HEK293T (cell line): ENCODE data around the gene CHURC1.

Experiments used
- CTCF ChIA-PET: fragments of 350-600 bp; formaldehyde crosslinking; extraction: SDS; loops from one replicate; lab custom pipeline; 2021; ENCODE audit warnings: antibody characterized with exemption, inconsistent platforms; lab: Yijun Ruan, JAX
- POLR2A ChIA-PET: fragments of 350-600 bp; formaldehyde crosslinking; extraction: SDS; loops from one replicate; lab custom pipeline; 2020; ENCODE audit warnings: antibody characterized with exemption, inconsistent platforms; lab: Yijun Ruan, JAX
- DNase-seq: peaks from one replicate; pipeline ENCODE4 v3.0.0; 2012; ENCODE audit warnings: mixed read lengths; ENCODE audit errors: extremely low spot score
- ARNT ChIP-seq: fragments of 450-650 bp; IDR thresholded peaks from 2 replicates; pipeline ENCODE4 v1.6.1; 2017; ENCODE audit warnings: mild to moderate bottlenecking
- BHLHE40 ChIP-seq: fragments of 450-650 bp; IDR thresholded peaks from 2 replicates; pipeline ENCODE4 v1.6.1; 2016; ENCODE audit warnings: mild to moderate bottlenecking, moderate library complexity, borderline replicate concordance
- CTBP1 ChIP-seq: fragments of 450-650 bp; IDR thresholded peaks from 2 replicates; pipeline ENCODE4 v1.6.1; 2016; ENCODE audit warnings: borderline replicate concordance
- ELF4 ChIP-seq: fragments of 450-650 bp; IDR thresholded peaks from 2 replicates; pipeline ENCODE4 v1.6.1; 2017; ENCODE audit warnings: antibody characterized with exemption
- FOXA1 ChIP-seq: fragments of 450-650 bp; IDR thresholded peaks from 2 replicates; pipeline ENCODE4 v1.6.1; 2016; ENCODE audit warnings: mild to moderate bottlenecking
- FOXK2 ChIP-seq: fragments of 450-650 bp; IDR thresholded peaks from 2 replicates; pipeline ENCODE4 v1.6.1; 2016; ENCODE audit warnings: mild to moderate bottlenecking
- FOXM1 ChIP-seq: fragments of 450-650 bp; IDR thresholded peaks from 2 replicates; pipeline ENCODE4 v1.6.1; 2017; ENCODE audit warnings: mild to moderate bottlenecking, borderline replicate concordance
- HDGF ChIP-seq: fragments of 450-650 bp; IDR thresholded peaks from 2 replicates; pipeline ENCODE4 v1.6.1; 2017; ENCODE audit warnings: antibody characterized with exemption, borderline replicate concordance
- L3MBTL2 ChIP-seq: fragments of 450-650 bp; conservative IDR thresholded peaks from 2 replicates; pipeline ENCODE4 v1.6.1; 2016; ENCODE audit warnings: mild to moderate bottlenecking
- LEF1 ChIP-seq: fragments of 450-650 bp; IDR thresholded peaks from 2 replicates; pipeline ENCODE4 v1.6.1; 2017; ENCODE audit warnings: mild to moderate bottlenecking, borderline replicate concordance
- NFRKB ChIP-seq: fragments of 450-650 bp; IDR thresholded peaks from 2 replicates; pipeline ENCODE4 v1.6.1; 2016; ENCODE audit warnings: mild to moderate bottlenecking, moderate library complexity
- PKNOX1 ChIP-seq: fragments of 450-650 bp; IDR thresholded peaks from 2 replicates; pipeline ENCODE4 v1.6.1; 2016
- SP1 ChIP-seq: fragments of 450-650 bp; IDR thresholded peaks from 2 replicates; pipeline ENCODE4 v1.6.1; 2017
- SUZ12 ChIP-seq: fragments of 450-650 bp; IDR thresholded peaks from 2 replicates; pipeline ENCODE4 v1.6.1; 2016; ENCODE audit warnings: mild to moderate bottlenecking
- TARDBP ChIP-seq: fragments of 450-650 bp; IDR thresholded peaks from 2 replicates; pipeline ENCODE4 v1.6.1; 2016
- ZNF384 ChIP-seq: fragments of 450-650 bp; IDR thresholded peaks from 2 replicates; pipeline ENCODE4 v1.6.1; 2016

Gene CHURC1

DNA sequence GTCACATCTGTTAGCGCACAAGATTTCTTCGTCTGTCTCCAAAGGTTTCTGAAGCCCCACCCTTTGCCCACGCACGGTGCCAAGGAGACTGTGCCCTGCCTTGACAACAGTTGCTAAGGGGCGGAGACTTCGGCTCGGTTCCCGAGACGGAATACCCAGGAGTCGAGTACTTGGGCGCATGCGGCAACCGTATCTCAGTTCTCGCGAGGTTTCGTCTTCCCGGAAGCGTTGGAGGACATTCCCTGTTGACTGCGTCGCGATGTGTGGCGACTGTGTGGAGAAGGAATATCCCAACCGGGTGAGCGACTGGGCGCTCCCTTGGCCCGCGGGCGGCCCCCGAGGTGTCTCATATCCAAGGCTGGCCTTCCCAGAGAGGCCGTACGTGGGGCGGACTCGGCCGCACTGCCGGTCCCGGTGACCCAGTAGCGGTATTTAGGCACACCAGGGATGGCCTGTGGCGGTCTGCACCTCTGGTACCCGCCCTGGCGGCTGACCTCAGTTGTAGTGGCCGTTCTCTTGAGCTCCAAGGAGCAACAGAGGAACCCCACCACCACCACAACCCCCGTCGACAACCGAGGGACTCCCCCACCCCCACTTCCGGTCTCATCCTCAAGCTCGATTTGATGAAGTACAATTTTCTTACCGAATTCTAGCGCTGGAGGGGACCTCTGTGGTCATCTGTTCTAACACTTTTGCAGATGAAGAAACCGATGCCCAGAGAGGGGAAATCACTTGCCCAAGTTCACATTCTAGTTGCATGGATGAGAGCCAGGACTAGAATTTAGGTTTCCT, at the start of gene CHURC1:
TSS of gene CHURC1 (plus strand) at position 219 of the 792 bp plus-strand sequence. CDS start at position 260, 41 bp downstream.
- CTCF ChIA-PET, result interaction anchor here (0.6 to 1.1 kb wide), 3 partner anchors 23 to 677 kb away, joined by 3 to 4 read pairs (median 3); no protein-coding TSS in a partner anchor
- peak; percentile 98 for DNase-seq
- peak; percentile 75 for TF ChIP-seq ELF4
- no peak for TF ChIP-seq ARNT
- POLR2A ChIA-PET, result interaction anchor here (0.6 to 1.8 kb wide), 10 partner anchors 8 to 220 kb away, joined by 3 to 8 read pairs (median 3); no protein-coding TSS in a partner anchor

GRCh38 chr14:64865109-64865508, 49.1 kb upstream of the CHURC1 start:
- TF ChIP-seq CTBP1 (no peak), HDGF (no peak), ELF4 (no peak), FOXK2 (no peak), SUZ12 (no peak), BHLHE40 (no peak), ZNF384 (no peak), SP1 (no peak), FOXM1 (no peak), LEF1 (no peak), ARNT (no peak), TARDBP (no peak), NFRKB (no peak), L3MBTL2 (no peak), PKNOX1 (no peak), FOXA1 (no peak)
- DNase-seq, result no peak
- ChIA-PET CTCF (interaction anchor here (1.1 kb wide), 1 partner anchor 26 kb away, joined by 3 read pairs; no protein-coding TSS in a partner anchor), POLR2A (interaction anchor here (1.2 to 1.3 kb wide), 2 partner anchors 9 to 15 kb away, joined by 3 read pairs; no protein-coding TSS in a partner anchor)

- CTCF ChIA-PET, result no interaction called here
- POLR2A ChIA-PET, result interaction anchor here (2.3 kb wide), 1 partner anchor 15 kb away, joined by 8 read pairs; no protein-coding TSS in a partner anchor
- no peak for DNase-seq
- no peak for TF ChIP-seq ZNF384
- TF ChIP-seq FOXM1, result no peak
- no peak for TF ChIP-seq SUZ12
- no peak for TF ChIP-seq FOXK2
- no peak for TF ChIP-seq HDGF
- TF ChIP-seq BHLHE40, result no peak
- no peak for TF ChIP-seq CTBP1
- no peak for TF ChIP-seq LEF1
- TF ChIP-seq PKNOX1, result no peak
- no peak for TF ChIP-seq ELF4
- TF ChIP-seq FOXA1, result no peak
- TF ChIP-seq NFRKB, result no peak
- no peak for TF ChIP-seq TARDBP
- TF ChIP-seq SP1, result no peak
- no peak for TF ChIP-seq L3MBTL2
- TF ChIP-seq ARNT, result no peak
Measured at GRCh38 chr14:64865992-64866391, 48.3 kb upstream of the CHURC1 start.

DNA sequence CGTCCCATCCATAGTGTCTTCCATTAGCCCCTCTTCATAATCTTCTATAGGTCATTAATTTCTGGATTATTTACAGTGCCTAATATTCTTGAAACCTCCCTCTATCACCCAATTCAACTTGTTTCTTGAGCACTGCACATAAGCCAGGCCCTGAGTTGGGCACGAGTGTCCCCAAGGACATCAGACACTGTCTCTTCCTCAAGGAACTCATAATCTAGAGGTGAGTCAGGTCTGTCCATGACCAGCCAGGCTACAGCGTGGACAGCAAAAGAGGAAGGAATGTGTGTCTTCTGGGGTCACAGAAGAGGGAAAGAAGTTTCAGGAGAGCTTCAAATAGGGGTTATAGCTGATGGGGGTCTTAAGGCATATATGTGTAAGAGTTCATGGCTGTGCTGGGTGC, 47.1 kb upstream of the CHURC1 start:
- POLR2A ChIA-PET, result interaction anchor here (2.3 kb wide), 1 partner anchor 13 kb away, joined by 8 read pairs; no protein-coding TSS in a partner anchor
- no peak for TF ChIP-seq FOXK2
- TF ChIP-seq TARDBP, result no peak
- no peak for TF ChIP-seq ZNF384
- no peak for TF ChIP-seq SP1
- TF ChIP-seq LEF1, result no peak
- no peak for TF ChIP-seq L3MBTL2
- no peak for TF ChIP-seq ARNT
- no peak for TF ChIP-seq BHLHE40
- no peak for TF ChIP-seq FOXA1
- no peak for TF ChIP-seq SUZ12
- no peak for TF ChIP-seq FOXM1
- no peak for TF ChIP-seq HDGF
- TF ChIP-seq NFRKB, result no peak
- no peak for TF ChIP-seq ELF4
- TF ChIP-seq CTBP1, result no peak
- no peak for TF ChIP-seq PKNOX1
- no peak for DNase-seq
- CTCF ChIA-PET, result no interaction called here

DNA sequence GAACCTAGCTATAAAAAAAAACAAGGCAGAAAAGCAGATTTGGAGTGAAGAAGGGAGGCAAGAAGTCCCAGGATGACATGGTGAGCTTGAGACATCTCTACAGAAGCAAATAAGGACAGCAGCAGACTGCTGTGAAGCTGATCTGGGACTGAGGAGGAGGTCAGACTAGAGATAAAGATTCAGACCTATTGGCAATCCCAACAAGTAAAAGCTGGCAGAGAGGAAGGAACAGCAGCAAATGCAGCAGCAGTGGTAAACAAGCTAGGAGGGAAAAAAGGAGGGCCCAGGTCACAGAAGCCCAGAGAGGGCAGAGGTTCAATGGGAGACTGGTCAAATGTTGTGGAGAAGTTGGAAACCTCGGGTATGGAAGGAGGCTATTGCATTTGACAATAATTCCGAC, 45.9 kb upstream of the CHURC1 start:
- no peak for DNase-seq
- ChIA-PET POLR2A (interaction anchor here (2.3 kb wide), 1 partner anchor 12 kb away, joined by 8 read pairs; no protein-coding TSS in a partner anchor), CTCF (interaction anchor here (0.6 to 1.3 kb wide), 2 partner anchors 10 to 23 kb away, joined by 3 to 5 read pairs; no protein-coding TSS in a partner anchor)
- TF ChIP-seq ELF4, result no peak
- no peak for TF ChIP-seq TARDBP

DNA sequence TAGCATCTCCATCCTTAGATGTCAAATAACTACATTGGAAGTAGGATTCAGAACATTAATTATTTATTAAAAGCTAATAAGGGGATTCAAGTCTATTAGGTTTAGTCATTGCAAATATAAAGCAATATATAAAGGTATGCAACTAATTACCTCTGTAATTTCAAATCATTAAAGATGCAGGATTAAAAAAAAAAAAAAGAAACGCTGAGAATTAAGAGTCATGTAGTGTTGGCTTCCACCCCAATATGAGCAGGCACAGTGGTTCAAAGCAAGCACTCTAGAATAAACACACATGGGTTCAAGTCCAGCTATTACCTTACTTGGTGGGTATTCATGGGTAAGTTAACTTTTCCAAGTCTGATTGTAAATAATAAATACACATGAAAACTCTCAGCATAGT, 45.4 kb upstream of the CHURC1 start:
- TF ChIP-seq NFRKB, result no peak
- TF ChIP-seq LEF1, result no peak
- TF ChIP-seq ZNF384, result no peak
- TF ChIP-seq FOXK2, result no peak
- no peak for TF ChIP-seq L3MBTL2
- no peak for TF ChIP-seq CTBP1
- no peak for TF ChIP-seq TARDBP
- no peak for TF ChIP-seq FOXA1
- no peak for TF ChIP-seq PKNOX1
- TF ChIP-seq ELF4, result no peak
- no peak for TF ChIP-seq HDGF
- no peak for TF ChIP-seq SUZ12
- no peak for TF ChIP-seq FOXM1
- no peak for TF ChIP-seq BHLHE40
- no peak for TF ChIP-seq SP1
- DNase-seq, result no peak
- POLR2A ChIA-PET, result no interaction called here
- CTCF ChIA-PET, result interaction anchor here (0.6 to 1.3 kb wide), 2 partner anchors 23 to 46 kb away, joined by 3 to 5 read pairs; partner anchors contain the start of gene CHURC1
